NCI-H1417 (cell line): ENCODE data around the gene IFNG-AS1.

Experiments used
- DNase-seq, 3 experiments: peaks; one replicate each; lab custom pipeline; 2025; lab: John Stamatoyannopoulos, UW

Gene IFNG-AS1

DNA sequence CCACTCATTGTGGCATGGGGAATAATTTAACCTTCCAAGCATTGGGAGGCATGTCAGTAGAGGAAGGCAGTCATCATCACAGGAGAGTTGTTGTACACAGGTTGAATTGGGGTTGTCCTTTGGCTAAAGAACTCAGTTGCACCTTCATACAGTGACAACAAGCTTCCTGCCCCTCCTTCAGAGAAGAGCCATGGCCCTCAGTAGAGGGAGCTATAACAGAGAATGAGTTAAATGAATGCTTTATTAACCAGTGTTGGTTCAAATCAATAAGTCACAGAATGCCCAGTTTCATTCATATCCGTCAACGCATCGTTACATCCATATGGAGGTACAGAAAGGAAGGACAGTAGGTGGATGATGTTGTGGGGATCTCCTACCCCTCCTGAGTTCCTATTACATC lies 4.8 kb downstream of the IFNG-AS1 start:
- no peak for DNase-seq

DNA sequence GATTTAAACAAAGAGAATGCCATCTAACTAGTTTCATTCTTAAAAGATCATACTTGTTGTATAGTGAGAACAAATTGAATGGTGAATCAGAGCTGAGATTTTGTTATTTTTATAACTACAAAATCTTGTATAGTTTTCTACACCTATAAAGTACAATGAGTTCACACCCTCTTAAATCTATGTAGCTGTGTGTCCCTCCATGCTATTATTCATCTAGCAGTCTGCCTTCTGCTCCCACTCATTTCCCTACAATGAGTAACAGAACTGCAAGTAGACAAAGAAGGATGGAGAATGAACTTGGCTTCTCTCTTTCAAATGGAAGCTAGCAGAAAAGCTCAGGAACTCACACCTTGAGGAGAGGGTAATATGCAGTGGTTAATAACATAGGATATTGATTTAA lies 7.1 kb downstream of the IFNG-AS1 start:
- DNase-seq = no peak

DNA sequence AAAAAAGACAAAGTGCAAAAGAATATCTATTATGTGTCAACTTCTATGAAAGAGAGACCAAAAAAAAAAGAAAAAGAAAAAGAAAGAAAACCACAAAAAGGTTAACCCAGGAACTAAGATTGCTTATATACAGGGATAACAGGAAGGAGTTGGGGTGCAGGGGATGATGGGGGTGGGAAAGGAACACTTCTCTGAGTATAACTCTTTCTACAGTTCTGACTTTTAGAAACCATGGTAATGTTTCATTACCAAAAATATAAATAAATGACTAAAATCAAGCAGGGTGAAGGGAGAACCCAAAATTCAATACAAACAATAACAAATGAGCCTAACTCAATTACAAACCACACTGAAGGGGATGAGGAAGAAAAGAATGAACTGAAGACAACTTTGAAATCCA lies 9.1 kb downstream of the IFNG-AS1 start:
- no peak for DNase-seq

DNA sequence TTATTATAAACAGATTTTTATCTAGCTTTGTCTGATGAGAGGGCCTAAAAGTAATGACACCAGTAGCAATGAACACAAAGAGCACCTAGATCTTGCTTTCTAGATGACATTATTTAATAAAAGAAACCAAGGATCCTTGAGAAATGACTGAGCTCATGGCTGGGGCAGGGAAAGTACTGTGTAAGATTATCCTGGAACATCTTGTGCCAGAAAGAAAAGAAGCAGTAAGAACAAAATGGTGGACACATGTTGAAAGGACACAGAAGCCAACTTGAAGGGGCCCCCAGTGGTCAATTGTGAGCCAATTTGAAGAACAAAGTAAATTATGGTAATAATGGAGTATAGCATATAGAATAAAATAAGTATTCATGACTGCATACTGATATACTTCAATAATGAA lies 10.0 kb downstream of the IFNG-AS1 start:
- no peak for DNase-seq

DNA sequence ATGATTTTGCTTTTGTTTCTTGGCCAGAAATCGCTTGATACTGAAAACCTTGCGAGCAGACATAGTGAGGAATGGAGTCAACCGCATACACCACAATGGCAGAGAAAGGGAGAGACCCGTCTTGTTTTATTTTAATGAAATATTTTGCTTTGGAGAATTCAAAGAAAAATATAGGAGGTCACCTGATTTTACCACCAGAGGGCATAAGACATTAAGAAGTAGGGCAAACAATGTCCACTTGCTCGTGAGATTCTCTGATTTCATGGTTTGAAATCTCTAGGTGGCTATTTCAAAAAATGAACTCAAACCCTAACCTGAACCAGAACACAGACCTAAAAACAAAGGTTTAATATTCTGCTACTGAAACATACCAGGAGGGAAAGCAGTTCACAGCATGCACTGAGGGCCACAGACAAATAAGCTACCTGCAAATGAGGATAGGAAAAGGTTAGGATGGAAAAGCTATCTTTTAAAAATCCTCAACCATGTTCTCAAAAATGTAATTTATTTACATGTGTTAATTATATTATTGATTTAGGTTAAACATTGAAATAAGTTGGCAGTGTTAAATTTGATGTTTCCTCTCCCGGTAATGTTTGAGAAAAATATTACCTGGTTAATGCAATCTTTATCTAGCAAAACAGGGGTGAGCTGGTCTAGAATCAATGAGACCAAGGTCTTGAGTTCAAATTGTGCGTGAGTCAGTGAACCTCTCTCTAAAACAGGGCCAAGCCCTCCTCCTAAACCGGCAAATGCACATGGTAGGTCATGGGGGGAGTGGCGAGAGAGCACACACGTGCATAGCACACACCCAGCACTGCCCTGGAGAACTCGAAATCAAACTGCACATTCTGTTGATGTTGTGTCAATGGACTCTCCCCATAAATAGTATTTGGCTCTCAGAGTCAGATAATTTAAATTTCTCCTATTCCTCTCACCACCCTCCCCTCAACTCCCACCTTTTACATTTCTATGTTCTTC lies 12.5 kb downstream of the IFNG-AS1 start:
- peak in 2 of 3 experiments; percentile 27 to 69 for DNase-seq

GRCh38 chr12:68003777-68004176 lies 14.5 kb downstream of the IFNG-AS1 start:
- DNase-seq = no peak

DNA sequence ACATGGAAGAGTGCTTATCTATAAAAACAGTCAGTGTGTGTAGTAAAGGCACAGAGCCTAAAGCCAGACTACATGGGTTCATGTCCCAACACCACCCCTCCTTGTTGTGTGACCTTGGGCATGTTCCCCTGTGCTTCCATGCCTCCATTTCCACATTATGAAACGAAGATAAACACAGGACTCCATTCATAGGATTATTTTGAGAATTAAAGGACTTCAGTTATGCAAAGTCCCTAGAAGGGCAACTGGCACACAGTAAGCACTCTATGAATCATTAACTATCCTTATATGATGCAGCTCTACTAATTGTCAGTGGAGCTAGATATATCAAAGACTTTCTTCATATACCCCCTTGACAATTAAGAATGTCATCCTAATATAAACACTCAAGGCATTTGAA lies 17.8 kb downstream of the IFNG-AS1 start:
- no peak for DNase-seq

DNA sequence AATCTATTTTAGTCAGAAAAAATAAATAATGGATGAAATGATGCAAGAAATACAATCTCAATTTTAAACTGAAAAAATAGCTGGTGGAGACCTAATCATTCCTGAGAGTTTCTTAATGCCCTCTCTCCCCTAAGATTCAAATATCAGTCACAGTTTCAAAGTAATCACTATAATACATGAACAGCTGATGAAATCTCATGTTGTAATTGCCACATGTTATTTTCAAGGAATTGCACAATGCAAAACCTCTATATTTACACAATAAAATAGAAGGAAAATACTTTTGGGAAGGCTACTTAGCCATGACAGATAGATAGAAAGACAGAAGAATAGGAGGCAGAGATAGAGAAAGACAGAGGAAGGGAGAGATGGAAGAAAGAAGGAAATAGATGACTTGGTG lies 18.2 kb downstream of the IFNG-AS1 start:
- DNase-seq = no peak

- no peak for DNase-seq
Observed at GRCh38 chr12:68011206-68011881, 22.1 kb downstream of the IFNG-AS1 start.

DNA sequence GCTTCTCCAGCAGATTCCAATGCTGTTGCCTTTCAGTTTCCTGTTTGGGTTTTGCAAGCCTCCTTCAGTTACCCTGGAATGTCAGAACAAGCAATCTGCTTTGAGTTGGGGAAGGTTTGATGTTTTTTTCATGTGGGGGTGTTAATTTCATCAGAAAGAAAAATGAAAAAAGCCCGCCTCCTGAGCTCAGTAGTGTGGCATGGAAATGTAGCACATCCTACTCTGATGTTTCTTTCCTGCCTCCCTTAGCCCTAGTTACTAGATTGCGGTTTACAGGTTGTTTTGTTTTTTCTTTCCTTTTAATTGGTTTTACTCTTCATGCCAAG lies 22.6 kb downstream of the IFNG-AS1 start:
- DNase-seq = no peak

DNA sequence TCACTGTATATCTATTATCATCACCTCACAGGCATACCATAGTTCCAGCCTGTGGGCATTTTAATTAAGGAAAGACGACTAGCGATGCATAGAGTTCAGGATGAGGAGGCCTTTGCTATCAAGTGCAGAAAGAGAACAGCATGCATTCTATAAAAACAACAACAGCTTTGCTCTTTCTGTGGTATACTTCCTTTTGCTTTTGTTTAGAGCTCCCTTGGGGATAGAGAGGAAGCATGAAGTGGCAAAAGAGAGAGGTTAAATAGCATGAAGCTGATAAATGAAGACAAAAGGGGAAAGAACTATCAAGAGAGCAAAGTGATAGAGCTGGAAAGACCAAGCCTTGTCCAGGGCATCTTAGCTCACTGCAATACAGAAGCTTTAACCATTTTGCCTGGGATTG lies 23.5 kb downstream of the IFNG-AS1 start:
- DNase-seq = peak in 1 of 3 experiments; percentile 28

DNA sequence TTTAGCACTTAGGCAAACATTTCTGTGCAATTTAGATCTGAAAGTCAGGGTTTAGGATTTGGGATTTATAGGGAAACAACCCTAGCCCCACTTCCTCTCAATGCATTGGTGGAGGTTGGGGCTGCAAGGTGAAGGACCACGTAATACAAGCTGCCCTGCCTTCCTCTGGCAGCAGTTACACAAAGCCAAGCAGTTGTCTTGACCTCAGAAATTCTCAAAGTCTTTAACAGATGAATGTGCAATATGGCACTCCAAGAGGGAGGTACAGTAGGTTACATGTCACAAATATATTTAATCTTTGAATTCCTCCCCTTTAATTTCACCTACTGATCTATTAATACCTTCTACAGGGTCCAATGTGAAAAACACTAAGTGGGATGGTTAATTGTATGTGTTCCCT lies 23.9 kb downstream of the IFNG-AS1 start:
- no peak for DNase-seq

GRCh38 chr12:68016136-68016535 lies 26.9 kb downstream of the IFNG-AS1 start:
- DNase-seq = no peak

DNA sequence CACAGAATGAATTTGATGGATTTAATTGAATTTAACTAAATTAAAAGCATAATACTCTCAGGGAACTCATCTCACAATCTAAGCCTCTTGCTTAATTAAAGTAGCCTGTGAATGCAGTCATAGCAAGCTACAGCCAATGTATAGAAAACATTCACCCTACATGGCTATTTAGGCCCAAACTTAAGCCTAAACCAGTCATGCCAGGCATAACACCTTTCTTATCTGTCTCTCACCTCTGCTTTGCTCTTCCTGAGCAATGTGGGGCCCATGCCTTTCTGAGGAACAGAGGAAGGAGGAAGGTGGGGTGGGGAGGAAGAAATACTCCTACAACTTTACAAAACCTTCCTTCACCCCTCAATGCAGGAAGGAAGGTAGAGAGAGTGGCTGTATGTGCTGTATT lies 29.1 kb downstream of the IFNG-AS1 start:
- no peak for DNase-seq

- DNase-seq = no peak
Observed at GRCh38 chr12:68020049-68020448, 30.8 kb downstream of the IFNG-AS1 start.

- DNase-seq = no peak
Observed at GRCh38 chr12:68020699-68021098, 31.5 kb downstream of the IFNG-AS1 start.

DNA sequence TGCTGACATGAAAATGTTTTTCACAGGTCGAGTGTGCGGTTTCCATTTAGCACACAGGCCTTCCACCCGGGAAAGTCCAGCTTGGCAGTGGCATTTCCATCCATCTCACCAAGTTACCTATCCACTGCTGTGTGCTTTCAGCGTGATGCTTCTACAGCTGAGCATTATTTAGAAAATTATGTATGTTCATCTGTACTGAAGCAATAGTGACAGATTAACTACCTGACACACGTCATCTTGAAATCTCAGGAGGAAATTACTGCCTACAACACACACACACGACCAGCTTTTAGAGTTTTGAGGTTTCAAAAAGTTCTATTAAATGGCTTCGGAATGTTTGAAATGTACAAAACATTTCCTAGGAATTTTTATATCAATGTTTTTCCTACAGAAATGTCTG lies 39.4 kb downstream of the IFNG-AS1 start:
- no peak for DNase-seq

DNA sequence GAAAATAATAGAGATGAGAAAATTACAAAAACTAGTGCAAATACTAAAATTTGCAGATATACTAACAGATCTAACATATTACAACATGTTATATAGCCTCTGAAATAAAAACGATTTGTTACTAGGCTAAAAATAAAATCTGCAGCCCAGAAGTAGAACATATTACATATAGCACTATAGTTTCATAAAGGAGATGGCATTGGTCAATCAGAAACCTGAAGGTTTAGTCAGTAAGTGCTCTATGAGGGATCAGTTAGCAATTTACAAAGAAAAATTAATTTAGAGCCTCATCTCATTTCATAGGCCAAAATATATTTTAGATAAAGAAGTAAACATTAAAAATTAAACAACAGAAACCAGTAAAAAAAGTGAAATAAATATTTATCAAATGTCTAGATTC lies 41.0 kb downstream of the IFNG-AS1 start:
- DNase-seq = no peak

DNA sequence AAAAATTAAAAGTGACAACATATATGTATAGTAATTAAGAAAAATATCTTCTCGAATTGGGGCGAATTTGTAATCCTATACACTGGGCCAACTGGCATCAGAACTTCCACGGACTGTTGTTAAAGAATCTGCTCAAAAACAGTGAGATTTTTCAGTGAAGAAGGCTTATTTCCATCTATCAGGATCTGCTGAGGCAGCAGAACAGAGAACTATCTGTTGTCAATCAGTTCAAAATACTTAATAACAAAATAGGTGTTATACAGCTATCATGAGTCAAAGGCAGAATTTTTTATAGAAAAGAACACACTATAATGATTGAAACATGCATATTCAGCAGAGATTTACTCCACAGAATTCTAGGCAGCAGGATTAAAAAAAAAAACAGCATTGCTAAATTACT lies 41.9 kb downstream of the IFNG-AS1 start:
- no peak for DNase-seq

DNA sequence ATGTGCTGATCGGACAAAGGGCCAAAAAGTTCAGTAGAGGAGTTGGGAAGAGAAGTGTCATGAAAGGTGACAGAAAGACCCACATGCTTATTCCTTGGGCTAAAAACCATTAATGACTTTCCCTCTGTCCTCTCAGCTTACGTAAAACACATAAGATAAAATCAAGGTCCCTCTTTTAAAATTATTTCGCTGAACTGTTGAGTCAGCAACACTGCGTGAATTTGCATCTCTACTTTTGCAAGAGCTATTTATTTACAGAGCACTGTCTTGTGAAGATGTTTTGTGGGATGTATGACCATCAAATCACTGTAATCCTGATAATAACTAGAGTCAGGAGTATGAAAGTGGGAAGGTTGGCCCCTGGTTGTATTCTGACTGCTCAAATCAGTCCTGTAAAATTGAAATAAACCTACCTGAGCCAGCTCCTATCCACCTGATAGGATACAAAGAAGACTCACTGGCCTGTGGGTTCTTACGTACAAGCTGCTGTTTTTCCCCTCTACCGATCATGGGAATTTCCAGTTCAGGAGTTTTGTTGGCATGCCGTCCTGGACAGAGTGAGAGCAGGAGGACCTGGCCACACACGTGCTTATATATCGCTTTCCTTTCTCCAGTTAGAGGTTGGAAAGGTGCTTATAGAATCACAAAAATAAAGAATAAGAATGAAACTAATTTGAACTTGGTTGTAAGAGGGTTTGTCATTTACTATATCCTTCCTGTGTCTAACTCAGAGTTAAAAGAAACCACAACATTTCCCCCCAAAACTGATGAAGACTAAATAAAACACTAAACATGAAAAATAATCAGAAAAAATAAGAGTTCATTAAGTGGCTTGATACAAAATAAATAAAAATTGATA lies 42.9 kb downstream of the IFNG-AS1 start:
- no peak for DNase-seq

GRCh38 chr12:68034567-68034966 lies 45.3 kb downstream of the IFNG-AS1 start:
- DNase-seq = no peak

DNA sequence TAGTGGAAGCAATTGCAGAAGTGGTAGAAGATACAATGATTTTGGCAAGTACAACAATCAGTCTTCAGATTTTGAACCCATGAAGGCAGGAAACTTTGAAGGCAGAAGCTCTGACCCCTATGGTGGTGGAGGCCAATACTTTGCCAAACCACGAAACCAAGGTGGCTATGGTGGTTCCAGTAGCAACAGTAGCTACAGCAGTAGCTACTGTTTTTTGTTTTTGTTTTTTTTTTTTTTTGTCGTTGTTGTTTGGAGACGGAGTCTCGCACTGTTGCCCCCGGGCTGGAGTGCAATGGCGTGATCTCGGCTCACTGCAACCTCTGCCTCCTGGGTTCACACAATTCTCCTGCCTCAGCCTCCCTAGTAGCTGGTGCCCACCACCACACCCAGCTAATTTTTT lies 47.4 kb downstream of the IFNG-AS1 start:
- DNase-seq = no peak
